Ovary (tissue), 9 donors: ENCODE data around the gene CRKL. TPM values are rescaled to one million over a fixed set of nuclear protein-coding genes. Genes with fewer than 3 reads are reported as not detected.

Source experiments
- DNase-seq, 5 donors: peaks; one replicate each; pipeline ENCODE4 v3.0.0-alpha.2; 2019 to 2020
- H3K27ac ChIP-seq, 2 donors: fragments of 200-600 bp; one replicate each; pipeline versions ENCODE4 v1.5.1 to v1.8.0; 2019 to 2022
- H3K27me3 ChIP-seq: fragments of 200-600 bp; one replicate; pipeline ENCODE4 v1.8.0; 2022
- H3K36me3 ChIP-seq: fragments of 200-600 bp; sonication (generic); one replicate; pipeline ENCODE4 v1.5.1; 2019
- H3K4me1 ChIP-seq: one replicate; pipeline ENCODE4 v1.8.1; 2013; ENCODE audit warnings: mild to moderate bottlenecking, moderate library complexity; ENCODE audit not compliant: insufficient read depth
- H3K4me3 ChIP-seq: fragments of 200-600 bp; sonication (generic); one replicate; pipeline ENCODE4 v1.5.1; 2017
- H3K9me3 ChIP-seq, 2 donors: fragments of 200-600 bp in 1 of 2; sonication (generic) in 1 of 2; one replicate each; pipeline versions ENCODE4 v1.5.1 to v1.8.1; 2013 to 2019; ENCODE audit warnings: mild to moderate bottlenecking in 1 of 2, moderate library complexity in 1 of 2
- EP300 ChIP-seq: sonication (generic); formaldehyde crosslinking; IDR thresholded peaks from one replicate; pipeline ENCODE4 v1.6.1; 2017; ENCODE audit warnings: antibody characterized with exemption
- POLR2A ChIP-seq: fragments of 450-650 bp; IDR thresholded peaks from one replicate; pipeline ENCODE4 v1.6.1; 2017; ENCODE audit warnings: antibody characterized with exemption, mild to moderate bottlenecking, moderate library complexity
- WGBS, 3 donors: extraction: QIAGEN DNeasy Blood & Tissue Kit in 1 of 3; methylation state at CpG; one replicate each; pipeline versions ENCODE4 v1.1.5 to v1.1.7; 2013 to 2017; 5-methylcytosine and 5-hydroxymethylcytosine counted together
- intact Hi-C, 4 donors: fragments of 100-400 bp; cut with DNase I; formaldehyde crosslinking; loops; one replicate each; pipeline versions ENCODE4 v1.11.0 to v1.15.1; 2022 to 2023
- polyA plus RNA-seq, 2 donors: library from polyadenylated mRNA; stranded (reverse); fragments of 200-250 nt in 1 of 2; fragments of 350-450 nt in 1 of 2; fragmentation: Illumina TruSeq in 1 of 2; extraction: RNeasy Lipid Tissue Mini Kit (QIAGEN cat#74804) in 1 of 2; gene quantifications; one replicate each; pipeline ENCODE4 v1.2.3, GENCODE V29; 2013 to 2014
- total RNA-seq, 7 donors: library from RNA; depleted of rRNA in 2 of 7; stranded (reverse); fragments of >200 nt in 2 of 7; fragmentation: NEBNext Ultra II Directional in 3 of 7; extraction: Animal tissue kit (Norgen Biotek cat#: 25700) in 3 of 7; gene quantifications; one replicate each; pipeline versions ENCODE4 v1.1.0 to v1.2.4, GENCODE V29; 2016 to 2023
- TF ChIP-seq, protein P1 (sequence below), 3 donors: fragments of 450-650 bp in 2 of 3; fragments of 200-600 bp in 1 of 3; IDR thresholded peaks; one replicate each; pipeline versions ENCODE4 v1.5.1 to v1.8.0; 2016 to 2022; ENCODE audit warnings: antibody characterized with exemption in 3 of 3, mild to moderate bottlenecking in 1 of 3
- donor health status: DM: no; HTN: no; CAD: no; lungs with moderate emphysema.
- donor health status: DM: no; HTN: no; CAD: no.
- donor health status: Bipolar disorder and iron deficiency.
- donor health status: DM: yes; HTN: yes; CAD: no.
- donor health status: DM: no; HTN: no; CAD: no.
- donor health status: DM: yes; HTN: yes; CAD: no.

CRKL gene
- total and polyA plus RNA-seq, 9 donors, result 22.7 to 71.5 (median 51.5) TPM

DNA sequence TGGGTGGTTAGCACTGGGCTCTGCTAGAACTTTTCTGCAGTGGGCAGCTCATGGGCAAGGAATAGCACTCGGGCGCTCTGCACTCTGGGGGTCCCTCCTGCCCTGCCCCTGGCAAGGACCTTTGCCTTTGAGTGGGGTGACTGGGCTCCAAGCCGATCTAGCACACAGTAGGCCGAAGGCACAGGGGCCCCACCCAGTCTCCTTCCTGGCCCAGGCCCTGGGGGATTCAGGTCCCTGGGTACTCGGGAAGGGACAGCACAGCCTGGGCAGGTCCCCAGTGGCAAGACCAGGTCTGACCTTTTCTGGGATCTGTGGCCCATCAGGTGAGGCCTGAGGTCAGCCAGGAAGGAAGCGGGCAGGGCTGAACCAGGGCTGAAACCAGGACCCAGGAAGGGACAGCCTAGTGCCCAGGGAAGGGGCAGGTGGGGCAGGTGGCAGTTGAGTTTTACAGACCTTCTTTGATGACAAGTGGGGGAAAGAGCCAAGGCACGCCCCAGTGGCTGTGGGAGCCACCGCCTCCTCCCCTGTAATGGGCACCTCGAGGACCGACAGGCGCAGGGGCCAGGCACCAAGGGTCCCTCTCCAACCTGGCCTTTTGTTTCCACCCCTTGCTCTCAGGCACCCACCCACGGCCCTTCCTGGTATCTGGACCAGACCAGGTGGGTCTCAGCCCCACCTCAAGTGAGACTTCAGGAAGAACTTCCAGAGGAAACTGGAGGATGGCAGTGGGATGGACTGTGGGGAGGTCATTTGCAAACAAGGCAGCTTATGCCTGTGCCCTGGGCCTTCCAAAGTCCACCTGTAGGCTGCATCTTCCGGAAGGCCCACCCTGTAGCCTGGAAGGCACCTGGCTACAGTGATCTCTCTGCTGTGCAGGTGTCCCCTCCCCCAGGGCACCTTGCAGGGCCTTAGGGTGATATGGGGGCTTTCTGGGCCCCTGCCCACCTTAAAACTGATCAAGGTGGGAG lies 49.0 kb downstream of the CRKL start:
- Histone ChIP-seq H3K27me3 (no peaks in the 10 kb centered on the region), H3K36me3 (no peaks in the 10 kb centered on the region), H3K4me3 (no peak overlapping the region), H3K4me1 (no peaks in the 10 kb centered on the region), H3K9me3 (no peaks in the 10 kb centered on the region), H3K27ac (no peak overlapping the region)
- WGBS, 3 donors, result 86 to 94% (median 89%) methylated on average over 13 of the region's 13 CpGs
- TF ChIP-seq, protein P1, sequence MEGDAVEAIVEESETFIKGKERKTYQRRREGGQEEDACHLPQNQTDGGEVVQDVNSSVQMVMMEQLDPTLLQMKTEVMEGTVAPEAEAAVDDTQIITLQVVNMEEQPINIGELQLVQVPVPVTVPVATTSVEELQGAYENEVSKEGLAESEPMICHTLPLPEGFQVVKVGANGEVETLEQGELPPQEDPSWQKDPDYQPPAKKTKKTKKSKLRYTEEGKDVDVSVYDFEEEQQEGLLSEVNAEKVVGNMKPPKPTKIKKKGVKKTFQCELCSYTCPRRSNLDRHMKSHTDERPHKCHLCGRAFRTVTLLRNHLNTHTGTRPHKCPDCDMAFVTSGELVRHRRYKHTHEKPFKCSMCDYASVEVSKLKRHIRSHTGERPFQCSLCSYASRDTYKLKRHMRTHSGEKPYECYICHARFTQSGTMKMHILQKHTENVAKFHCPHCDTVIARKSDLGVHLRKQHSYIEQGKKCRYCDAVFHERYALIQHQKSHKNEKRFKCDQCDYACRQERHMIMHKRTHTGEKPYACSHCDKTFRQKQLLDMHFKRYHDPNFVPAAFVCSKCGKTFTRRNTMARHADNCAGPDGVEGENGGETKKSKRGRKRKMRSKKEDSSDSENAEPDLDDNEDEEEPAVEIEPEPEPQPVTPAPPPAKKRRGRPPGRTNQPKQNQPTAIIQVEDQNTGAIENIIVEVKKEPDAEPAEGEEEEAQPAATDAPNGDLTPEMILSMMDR (IDR thresholded peaks at IDR 0.05), result no peak
- TF ChIP-seq EP300 (no peak), POLR2A (no peak)
- intact Hi-C loops, result no loop called here
- DNase-seq, result no peak

DNA sequence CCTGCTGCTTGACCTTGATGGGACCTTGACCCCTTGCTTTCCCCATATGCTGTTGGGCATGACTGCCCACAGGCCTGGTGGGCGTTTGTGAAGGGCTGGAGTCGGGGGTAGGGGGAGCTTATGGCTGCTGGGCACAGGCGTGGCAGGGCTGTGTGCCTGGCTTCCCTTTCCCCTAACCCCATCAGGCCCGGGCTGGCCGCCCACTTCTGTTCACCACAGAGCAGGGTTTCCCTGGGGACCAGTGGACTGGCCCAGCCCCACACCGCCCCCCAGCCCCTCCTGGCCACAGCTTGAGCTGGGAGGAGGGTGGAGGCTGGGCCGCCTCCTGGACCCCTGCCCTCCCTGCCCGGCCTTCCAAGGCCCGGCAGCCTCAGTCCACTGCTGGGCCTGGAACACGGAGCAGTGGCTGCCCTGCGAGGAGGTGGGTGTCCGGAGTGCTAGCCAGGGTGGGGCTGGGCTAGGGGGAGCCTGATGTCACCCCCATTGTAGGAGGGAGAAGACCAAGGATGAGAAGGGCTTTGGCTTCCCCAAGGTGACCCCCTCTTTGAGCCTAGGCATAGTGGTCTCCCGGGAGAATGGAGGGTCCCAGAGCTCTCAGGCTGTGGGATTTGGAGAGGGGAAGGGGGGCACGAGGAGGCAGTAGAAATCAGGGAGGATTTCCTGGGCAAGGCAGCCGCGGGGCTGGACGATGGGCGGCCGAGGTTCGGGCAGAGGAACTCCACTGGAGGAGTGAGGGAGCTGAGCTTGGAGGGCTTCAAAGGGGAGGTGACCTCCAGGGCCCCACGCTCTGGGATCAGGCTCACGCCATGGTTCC lies 49.9 kb downstream of the CRKL start, which contains the start of gene AIFM3:
Gene AIFM3 (plus strand): TSS at position 373 of the 814 bp plus-strand sequence. CDS start 690 bp downstream, outside the sequence.
- Histone ChIP-seq H3K27me3 (no peaks in the 10 kb centered on the region), H3K27ac (no peak within 1 kb of the TSS), H3K4me1 (no peaks in the 10 kb centered on the region), H3K4me3 (no peak within 1 kb of the TSS), H3K9me3 (no peaks in the 10 kb centered on the region), H3K36me3 (no peaks in the 10 kb centered on the region)
- DNase-seq, result no peak
- TF ChIP-seq, protein P1 (IDR thresholded peaks at IDR 0.05), result no peak
- TF ChIP-seq POLR2A (no peak), EP300 (no peak)
- WGBS, 3 donors, result 54 to 65% (median 64%) methylated on average over 22 of the region's 22 CpGs
- intact Hi-C loops, result no loop called here

DNA sequence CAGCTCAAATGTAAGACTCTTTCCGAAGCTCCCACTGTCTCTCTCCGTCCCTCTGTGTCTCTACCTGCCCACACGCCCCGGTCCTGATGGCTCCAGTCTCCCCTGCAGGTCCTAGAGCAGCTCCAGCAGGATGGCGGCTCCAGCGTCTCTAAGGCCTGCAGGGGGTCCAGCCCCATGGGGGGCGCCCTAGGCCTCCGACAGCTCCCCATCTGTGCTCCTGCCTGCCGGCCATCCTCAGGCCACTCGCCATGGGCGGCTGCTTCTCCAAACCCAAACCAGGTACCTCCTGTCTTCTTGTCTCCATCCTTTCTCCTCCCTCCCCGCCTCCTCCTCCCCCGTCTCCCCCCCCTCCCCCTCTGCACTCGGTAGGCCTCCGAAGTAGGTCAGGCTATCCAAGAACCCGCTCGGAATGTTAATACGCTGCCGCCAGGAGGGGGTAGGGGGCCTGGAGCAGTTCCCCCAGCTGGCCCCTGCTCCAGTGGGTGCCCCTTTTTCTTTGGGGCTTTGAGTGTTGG lies 50.5 kb downstream of the CRKL start:
- WGBS, 3 donors, result 49 to 59% (median 58%) methylated on average over 19 of the region's 19 CpGs
- no peak overlapping the region for H3K4me3 ChIP-seq

More for the DNA sequence above, 50.5 kb downstream of the CRKL start:
- no peak overlapping the region for H3K27ac ChIP-seq
- no peaks in the 10 kb centered on the region for H3K9me3 ChIP-seq
- DNase-seq, result no peak
- TF ChIP-seq, protein P1 (IDR thresholded peaks at IDR 0.05), result no peak
- TF ChIP-seq EP300 (no peak), POLR2A (no peak)
- no peaks in the 10 kb centered on the region for H3K4me1 ChIP-seq
- no peaks in the 10 kb centered on the region for H3K36me3 ChIP-seq
- intact Hi-C loops, result no loop called here
- H3K27me3 ChIP-seq, result no peaks in the 10 kb centered on the region
